GM23248 (cell line): Measurements from ENCODE around the gene TGM2. TPM values are rescaled to one million over a fixed set of nuclear protein-coding genes. Genes with fewer than 3 reads are reported as not detected.
A peak's percentile ranks its signal among the peaks of the same experiment; 100 is the strongest.

Experiments
- DNase-seq: peaks from one replicate; pipeline ENCODE4 v3.0.0-alpha.2; 2015
- H2AFZ ChIP-seq: fragments of 200-600 bp; sonication (generic); 2 replicates; pipeline ENCODE4 v1.6.1; 2016; ENCODE audit warnings: antibody characterized with exemption
- H3F3A ChIP-seq: fragments of 200-600 bp; sonication (generic); 2 replicates; pipeline ENCODE4 v1.6.1; 2016; ENCODE audit warnings: mild to moderate bottlenecking, antibody characterized with exemption, mixed run types; ENCODE audit not compliant: insufficient read depth
- H3K27ac ChIP-seq: fragments of 200-600 bp; sonication (generic); 2 replicates; pipeline ENCODE4 v1.5.1; 2016; ENCODE audit warnings: mild to moderate bottlenecking
- H3K27me3 ChIP-seq: fragments of 200-600 bp; sonication (generic); replicated peaks from 2 replicates; pipeline ENCODE4 v1.6.1; 2016; ENCODE audit warnings: mild to moderate bottlenecking; ENCODE audit not compliant: insufficient read depth
- H3K36me3 ChIP-seq: fragments of 200-600 bp; sonication (generic); 2 replicates; pipeline ENCODE4 v1.6.1; 2016; ENCODE audit warnings: low read depth, mild to moderate bottlenecking
- H3K4me1 ChIP-seq: fragments of 200-600 bp; sonication (generic); 2 replicates; pipeline ENCODE4 v1.6.1; 2016; ENCODE audit warnings: mild to moderate bottlenecking; ENCODE audit not compliant: insufficient read depth
- H3K4me2 ChIP-seq: fragments of 200-600 bp; sonication (generic); one replicate; pipeline ENCODE4 v1.6.1; 2016; ENCODE audit warnings: mild to moderate bottlenecking; ENCODE audit not compliant: unreplicated experiment
- H3K4me3 ChIP-seq: fragments of 200-600 bp; sonication (generic); 2 replicates; pipeline ENCODE4 v1.5.1; 2016; ENCODE audit warnings: mild to moderate bottlenecking
- H3K79me2 ChIP-seq: fragments of 200-600 bp; sonication (generic); 2 replicates; pipeline ENCODE4 v1.6.1; 2016; ENCODE audit warnings: mild to moderate bottlenecking; ENCODE audit not compliant: insufficient read depth
- H3K9ac ChIP-seq: fragments of 200-600 bp; sonication (generic); 2 replicates; pipeline ENCODE4 v1.6.1; 2016; ENCODE audit warnings: mild to moderate bottlenecking
- H3K9me2 ChIP-seq: fragments of 200-600 bp; sonication (generic); 2 replicates; pipeline ENCODE4 v1.6.1; 2016; ENCODE audit warnings: mixed run types, mild to moderate bottlenecking, moderate library complexity; ENCODE audit not compliant: insufficient read depth
- H3K9me3 ChIP-seq: fragments of 200-600 bp; sonication (generic); one replicate; pipeline ENCODE4 v1.6.1; 2017; ENCODE audit warnings: low read depth
- H4K20me1 ChIP-seq: fragments of 200-600 bp; sonication (generic); 2 replicates; pipeline ENCODE4 v1.6.0; 2016; ENCODE audit not compliant: insufficient read depth
- EZH2 ChIP-seq: fragments of 200-600 bp; sonication (generic); IDR thresholded peaks from 2 replicates; pipeline ENCODE4 v1.6.1; 2018; ENCODE audit warnings: antibody characterized with exemption, mild to moderate bottlenecking; ENCODE audit not compliant: insufficient read depth, poor library complexity, severe bottlenecking
- EZH2phosphoT487 ChIP-seq: fragments of 200-600 bp; sonication (generic); IDR thresholded peaks from 2 replicates; pipeline ENCODE4 v1.6.1; 2018; ENCODE audit warnings: antibody characterized with exemption, moderate library complexity, mild to moderate bottlenecking, low read depth; ENCODE audit not compliant: insufficient read depth
- WGBS, 2 experiments: methylation state at CpG; one replicate each; pipeline ENCODE4 v1.1.6; 2015 to 2017; ENCODE audit warnings: low lambda C conversion rate in 2 of 2, low coverage in 1 of 2; ENCODE audit errors: missing lambda C conversion rate in 2 of 2; 5-methylcytosine and 5-hydroxymethylcytosine counted together
- in situ Hi-C: fragments of 300-500 bp; cut with MboI; formaldehyde crosslinking; loops from 2 replicates; pipeline ENCODE4 v1.15.0; 2020
- polyA plus RNA-seq: library from polyadenylated mRNA; unstranded; fragments of >200 nt; fragmentation: Nextera tagmentation; extraction: Ambion mirVana; gene quantifications from 2 replicates; pipeline ENCODE4 v1.2.1, GENCODE V29; 2016
- total RNA-seq: library from RNA; depleted of rRNA; stranded (reverse); fragments of >200 nt; shearing (Covaris generic); gene quantifications from 2 replicates; pipeline ENCODE4 v1.2.3, GENCODE V29; 2014

The TGM2 gene
- total and polyA plus RNA-seq, 2 experiments from 2014 or later = 254 to 311 TPM

DNA sequence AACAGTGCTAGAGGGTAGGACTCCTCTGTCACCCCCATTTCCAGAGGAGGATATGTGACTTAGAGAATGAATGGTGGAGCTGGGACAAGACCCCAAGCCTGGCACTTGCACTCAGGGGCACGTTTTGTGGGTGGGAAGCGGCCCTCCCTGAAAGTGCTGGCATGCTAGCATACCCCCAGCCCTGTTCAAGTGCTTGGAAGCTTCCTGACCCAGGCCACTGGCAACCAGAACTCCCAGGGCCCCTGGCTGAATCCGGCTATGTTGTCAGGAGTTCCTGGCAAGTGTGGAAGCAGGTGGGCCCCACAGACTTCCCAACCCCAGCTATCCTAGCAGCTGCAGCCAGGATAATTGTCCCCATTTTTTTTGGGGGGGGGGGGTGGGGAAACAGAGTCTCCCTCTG is 35.6 kb upstream of the TGM2 start:
- Histone ChIP-seq H3K79me2 (no peaks in the 10 kb centered on the region), H3K9ac (no peak overlapping the region), H3K9me2 (no peaks in the 10 kb centered on the region), H3K4me1 (peaks cover 17% of the 10 kb centered on the region; the same call in 1 of the 2 replicates), H4K20me1 (no peaks in the 10 kb centered on the region), H3F3A (peaks cover 16% of the 10 kb centered on the region; the same call in 1 of the 2 replicates), H3K36me3 (no peaks in the 10 kb centered on the region), H3K9me3 (no peaks in the 10 kb centered on the region), H3K4me2 (no peak overlapping the region), H2AFZ (no peak overlapping the region), H3K4me3 (no peak overlapping the region), H3K27me3 (no peaks in the 10 kb centered on the region), H3K27ac (no peak overlapping the region)
- whole genome bisulfite sequencing, 2 experiments = 66 to 73% methylated on average over 3 of the region's 3 CpGs
- TF ChIP-seq EZH2 = no peak
- no peak for TF ChIP-seq EZH2phosphoT487
- in situ Hi-C loops = no loop called here
- no peak for DNase-seq

GRCh38 chr20:38199501-38200390 is 34.7 kb upstream of the TGM2 start:
- no peaks in the 10 kb centered on the region for H4K20me1 ChIP-seq
- no peaks in the 10 kb centered on the region for H3K9me3 ChIP-seq
- no peaks in the 10 kb centered on the region for H3K36me3 ChIP-seq
- no peak for DNase-seq
- H3K4me1 ChIP-seq = peaks cover 17% of the 10 kb centered on the region; the same call in 1 of the 2 replicates
- no peak overlapping the region for H2AFZ ChIP-seq
- no peaks in the 10 kb centered on the region for H3K79me2 ChIP-seq
- TF ChIP-seq EZH2 = no peak
- no peak for TF ChIP-seq EZH2phosphoT487
- H3K27ac ChIP-seq = no peak overlapping the region
- H3F3A ChIP-seq = peaks cover 16% of the 10 kb centered on the region; the same call in 1 of the 2 replicates
- no peak overlapping the region for H3K9ac ChIP-seq
- no peaks in the 10 kb centered on the region for H3K27me3 ChIP-seq
- H3K4me3 ChIP-seq = no peak overlapping the region
- H3K4me2 ChIP-seq = no peak overlapping the region
- in situ Hi-C loops = no loop called here
- no peaks in the 10 kb centered on the region for H3K9me2 ChIP-seq
- 96 to 98% methylated on average over 14 of the region's 14 CpGs for WGBS, 2 experiments

DNA sequence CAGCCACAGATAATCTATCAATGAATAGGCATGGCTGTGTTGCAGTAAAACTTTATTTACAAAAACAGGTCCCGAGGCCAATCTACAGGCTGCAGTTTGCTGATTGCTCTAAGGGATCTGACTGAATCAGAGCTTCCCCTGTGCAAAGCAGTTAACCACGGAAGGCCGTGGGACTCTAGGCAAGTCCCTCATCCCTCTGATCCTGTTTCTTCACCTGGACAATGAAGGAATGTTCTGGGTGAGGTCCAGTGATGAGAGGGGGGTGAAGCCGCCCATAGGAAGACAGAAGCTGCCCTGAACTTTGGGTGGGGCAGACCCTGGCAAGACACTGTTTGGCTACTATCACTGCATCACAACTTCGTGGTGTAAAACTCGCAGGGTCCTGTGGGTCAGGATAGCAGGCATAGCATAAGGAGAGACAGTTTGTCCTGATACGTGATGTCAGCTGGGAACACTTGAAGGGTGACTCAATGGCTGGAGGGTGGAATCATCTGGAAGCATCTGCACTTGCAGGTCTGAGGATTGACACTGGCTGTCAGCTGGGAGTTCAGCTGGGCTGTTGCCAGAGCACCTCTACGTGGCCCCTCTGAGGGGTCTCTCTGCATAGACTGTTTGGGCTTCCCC is 33.3 kb upstream of the TGM2 start:
- no peak overlapping the region for H3K4me3 ChIP-seq
- no peaks in the 10 kb centered on the region for H3K36me3 ChIP-seq
- no peak overlapping the region for H3K27ac ChIP-seq
- H3K79me2 ChIP-seq = no peaks in the 10 kb centered on the region
- H3K4me2 ChIP-seq = no peak overlapping the region
- H3K9me3 ChIP-seq = no peaks in the 10 kb centered on the region
- H3K9me2 ChIP-seq = no peaks in the 10 kb centered on the region
- in situ Hi-C loops = no loop called here
- peak; percentile 56 for DNase-seq
- TF ChIP-seq EZH2phosphoT487 (no peak), EZH2 (no peak)
- H3K9ac ChIP-seq = no peak overlapping the region
- H3K4me1 ChIP-seq = peaks cover 17% of the 10 kb centered on the region; the same call in 1 of the 2 replicates
- H3K27me3 ChIP-seq = no peaks in the 10 kb centered on the region
- no peaks in the 10 kb centered on the region for H4K20me1 ChIP-seq
- H2AFZ ChIP-seq = no peak overlapping the region
- 55 to 62% methylated on average over 8 of the region's 8 CpGs for WGBS, 2 experiments
- H3F3A ChIP-seq = peaks cover 6% of the 10 kb centered on the region; the same call in 1 of the 2 replicates

- no peaks in the 10 kb centered on the region for H3K79me2 ChIP-seq
- H3K27ac ChIP-seq = no peak overlapping the region
- H3K9me2 ChIP-seq = no peaks in the 10 kb centered on the region
- H3K4me3 ChIP-seq = no peak overlapping the region
- no peaks in the 10 kb centered on the region for H3K27me3 ChIP-seq
- no peak overlapping the region for H2AFZ ChIP-seq
- no peak for DNase-seq
- peaks cover 17% of the 10 kb centered on the region; the same call in 1 of the 2 replicates for H3K4me1 ChIP-seq
- peaks cover 6% of the 10 kb centered on the region; the same call in 1 of the 2 replicates for H3F3A ChIP-seq
- WGBS, 2 experiments = 95% methylated on average over 1 of the region's 1 CpG
- no peaks in the 10 kb centered on the region for H3K9me3 ChIP-seq
- no peaks in the 10 kb centered on the region for H4K20me1 ChIP-seq
- H3K4me2 ChIP-seq = no peak overlapping the region
- in situ Hi-C loops = no loop called here
- TF ChIP-seq EZH2phosphoT487 = no peak
- TF ChIP-seq EZH2 = no peak
- no peak overlapping the region for H3K9ac ChIP-seq
- no peaks in the 10 kb centered on the region for H3K36me3 ChIP-seq
These were observed 32.5 kb upstream of the TGM2 start for GRCh38 chr20:38197619-38198018.
